Measurements from ENCODE around the gene SPOP.
"Not testable (repeated sequence)": the region's sequence is repeated elsewhere in the genome, so short reads cannot be mapped to it uniquely, and the experiment has no call there.

SPOP gene

DNA sequence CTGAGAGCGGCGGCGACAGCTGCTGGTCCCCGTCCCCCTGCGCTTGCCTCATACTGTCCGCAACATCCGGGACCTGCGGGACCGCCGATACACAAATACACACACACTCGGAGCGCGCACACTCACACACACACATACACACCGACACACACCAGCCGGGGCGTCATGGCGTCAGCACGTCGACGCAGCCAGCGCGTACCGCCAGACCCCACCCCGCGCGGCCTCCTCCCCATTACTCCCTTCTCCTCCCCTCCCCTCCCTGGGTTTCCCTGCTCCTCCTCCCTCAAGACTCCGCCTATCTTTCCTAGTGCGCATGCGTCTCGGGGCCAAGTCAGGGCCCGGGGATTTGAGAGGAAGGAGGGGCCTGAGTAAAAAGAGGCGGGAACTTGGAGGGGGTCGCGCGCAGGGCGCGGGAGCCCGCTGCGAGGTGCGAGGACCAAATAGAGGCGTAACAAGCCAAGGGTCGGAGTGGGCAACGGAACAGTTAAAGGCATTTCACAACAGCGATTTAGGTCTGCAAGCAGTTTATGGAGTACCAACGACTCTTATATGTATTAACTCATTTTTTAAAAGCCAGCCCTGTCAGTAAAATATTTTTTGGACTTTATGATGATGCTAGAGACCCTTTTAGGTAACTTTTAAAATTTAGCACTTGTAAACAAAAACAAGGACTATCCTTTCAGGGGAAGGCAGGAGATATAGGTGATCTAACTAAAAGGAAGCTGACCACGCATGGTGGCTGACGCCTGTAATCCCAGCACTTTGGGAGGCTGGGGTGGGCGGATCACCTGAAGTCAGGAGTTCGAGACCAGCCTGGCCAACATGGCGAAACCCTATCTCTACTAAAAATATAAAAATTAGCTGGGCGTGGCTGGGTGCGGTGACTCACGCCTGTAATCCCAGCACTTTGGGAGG lies at the start of gene SPOP:
Gene SPOP, minus strand, starts transcription at position 165 of the 915 bp plus-strand sequence. CDS start 55,287 bp downstream, outside the sequence.
- DNase-seq = peak; percentile 99

- no peak for DNase-seq
These were observed 49.5 kb upstream of the SPOP start for GRCh38 chr17:49727380-49727779.

GRCh38 chr17:49725452-49726130 lies 47.7 kb upstream of the SPOP start:
- DNase-seq = no peak

DNA sequence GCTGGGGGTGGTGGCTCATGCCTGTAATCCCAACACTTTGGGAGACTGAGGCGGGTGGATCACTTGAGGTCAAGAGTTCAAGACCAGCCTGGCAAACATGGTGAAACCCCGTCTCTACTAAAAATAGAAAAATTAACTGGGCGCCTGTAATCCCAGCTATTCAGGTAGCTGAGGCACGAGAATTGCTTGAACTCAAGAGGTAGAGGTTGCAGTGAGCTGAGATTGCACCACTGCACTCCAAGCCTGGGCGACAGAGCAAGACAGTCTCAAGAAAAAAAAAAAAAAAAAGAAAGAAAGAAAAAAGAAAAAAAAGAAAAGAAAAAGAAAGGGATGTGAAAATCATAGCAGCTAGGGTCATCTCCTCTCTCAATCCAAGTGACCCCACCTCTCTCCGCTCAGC lies 46.7 kb upstream of the SPOP start:
- DNase-seq = not testable (repeated sequence)

- DNase-seq = no peak
These were observed 45.5 kb upstream of the SPOP start for GRCh38 chr17:49723423-49723822.

DNA sequence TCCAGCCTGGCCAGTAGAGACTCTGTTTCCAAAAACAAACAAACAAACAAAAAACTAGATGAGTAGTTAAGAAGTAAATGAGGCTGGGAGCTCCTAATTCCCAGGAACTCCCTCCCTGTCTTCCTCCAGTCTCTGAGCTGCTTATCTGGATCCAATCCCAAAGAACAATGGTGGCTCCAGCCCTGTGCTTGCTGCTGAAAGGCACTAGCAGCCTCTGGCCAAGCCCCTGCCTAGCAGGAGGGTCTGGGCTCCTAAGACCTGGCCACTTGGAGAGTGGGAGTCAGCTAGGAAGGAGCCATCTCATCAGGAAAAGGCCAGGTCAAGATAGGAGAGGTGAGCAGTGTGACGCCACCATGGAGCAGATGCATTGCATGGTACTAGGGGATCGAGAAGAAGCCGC lies 44.2 kb upstream of the SPOP start:
- no peak for DNase-seq

GRCh38 chr17:49717371-49717861 lies 39.5 kb upstream of the SPOP start:
- DNase-seq = no peak

DNA sequence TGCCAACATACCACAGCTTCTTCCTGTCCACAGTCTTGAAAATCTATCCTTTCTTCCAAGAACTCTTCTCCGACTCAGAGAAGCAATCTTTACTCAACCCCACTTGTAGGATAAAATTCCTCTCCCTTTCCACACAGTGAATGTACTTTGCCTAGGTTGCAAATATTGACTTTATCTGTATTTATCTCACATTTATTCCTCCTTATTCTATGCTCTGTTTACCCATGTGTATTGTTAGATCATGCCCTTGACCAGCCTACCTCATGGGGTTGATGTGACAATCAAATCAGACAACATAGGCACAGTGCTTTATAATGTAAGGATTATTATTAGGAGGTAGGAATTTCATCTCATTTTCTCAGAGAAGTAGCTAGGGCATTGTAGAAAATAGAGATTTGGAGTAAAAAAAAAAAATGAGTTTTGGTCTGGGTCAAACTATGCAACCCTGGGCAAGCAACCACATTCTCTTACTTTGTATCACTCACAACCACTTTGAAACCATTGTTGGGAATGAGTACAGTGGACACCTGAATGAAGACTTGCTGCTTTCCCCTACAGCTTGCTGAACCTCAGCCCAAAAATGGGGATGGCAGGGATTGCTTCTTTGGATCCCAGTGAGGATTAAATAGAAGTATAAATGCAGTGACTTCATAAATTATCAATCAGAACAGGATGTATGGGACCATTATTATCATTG lies 38.9 kb upstream of the SPOP start:
- no peak for DNase-seq

- DNase-seq = no peak
These were observed 37.9 kb upstream of the SPOP start for GRCh38 chr17:49715717-49716279.

GRCh38 chr17:49715216-49715615 lies 37.3 kb upstream of the SPOP start:
- DNase-seq = no peak

GRCh38 chr17:49708515-49709183 lies 30.8 kb upstream of the SPOP start:
- DNase-seq = no peak

DNA sequence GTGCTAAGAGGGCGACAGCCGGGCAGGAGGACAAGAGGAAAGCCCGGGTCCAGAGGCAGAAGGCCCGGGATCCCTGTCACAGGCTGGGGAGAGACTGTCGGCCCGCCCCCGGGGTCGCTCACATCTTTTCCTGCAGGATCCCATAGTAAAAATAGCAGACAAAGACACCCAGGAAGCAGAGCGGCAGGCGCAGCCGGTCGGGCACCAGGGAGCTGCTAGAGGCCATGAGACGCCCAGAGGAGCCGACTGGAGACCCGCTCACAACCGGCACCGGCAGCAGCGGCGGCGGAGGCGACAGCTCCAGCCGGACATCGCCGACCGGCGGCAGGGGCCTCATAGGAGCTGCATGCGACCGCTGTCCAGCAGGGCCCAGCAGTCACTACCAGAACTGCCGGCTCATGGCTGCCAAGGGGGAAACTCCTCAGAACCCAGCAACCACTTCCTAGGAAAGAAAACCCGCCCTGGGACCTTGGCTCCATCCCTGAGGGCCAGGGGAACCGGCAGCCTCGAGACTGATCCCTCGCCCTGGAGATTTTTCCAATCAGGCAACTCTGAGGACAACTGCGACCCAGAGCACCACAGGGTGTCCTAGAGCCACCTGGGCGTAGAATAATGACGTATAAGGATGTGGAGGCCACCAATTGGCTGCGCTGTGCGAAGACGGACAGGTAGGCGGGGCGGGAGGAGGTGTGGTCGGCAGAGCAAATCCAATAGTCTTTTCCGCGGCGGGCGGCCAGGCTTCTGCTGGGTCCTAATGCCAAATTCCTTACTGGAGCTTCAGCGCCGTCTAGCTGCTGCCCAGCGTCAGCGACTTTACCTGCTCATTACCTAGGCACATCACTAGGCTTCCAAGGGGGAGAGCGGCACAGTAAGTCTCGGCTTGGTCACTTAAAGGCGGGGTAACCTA lies 30.0 kb upstream of the SPOP start, which contains the start of gene SLC35B1:
Gene SLC35B1, minus strand, starts transcription at position 357 of the 907 bp plus-strand sequence. Its CDS starts 131 bp downstream, at position 226.
- peak; percentile 96 for DNase-seq

- no peak for DNase-seq
These were observed 29.3 kb upstream of the SPOP start for GRCh38 chr17:49707246-49707607.

DNA sequence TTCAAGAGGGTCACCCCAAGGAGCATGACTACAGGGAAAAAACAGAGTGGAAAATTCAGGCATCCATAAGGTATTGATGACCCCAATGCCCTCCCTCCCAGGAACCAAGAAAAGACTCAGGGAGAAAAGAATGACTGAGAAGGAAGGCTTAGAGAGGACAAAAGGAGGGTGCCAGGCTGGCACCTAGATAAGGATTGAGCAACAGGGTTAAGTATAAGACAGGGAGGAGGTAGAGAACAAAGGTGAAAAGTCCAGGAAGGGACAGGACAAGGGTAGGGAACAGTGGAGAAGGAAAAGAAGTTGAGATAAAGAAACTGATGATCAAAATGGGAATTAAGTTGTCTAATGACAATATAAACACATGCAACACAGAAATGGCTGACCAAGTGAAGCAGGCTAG lies 27.4 kb upstream of the SPOP start:
- no peak for DNase-seq

- no peak for DNase-seq
These were observed 25.8 kb upstream of the SPOP start for GRCh38 chr17:49703557-49704277.

DNA sequence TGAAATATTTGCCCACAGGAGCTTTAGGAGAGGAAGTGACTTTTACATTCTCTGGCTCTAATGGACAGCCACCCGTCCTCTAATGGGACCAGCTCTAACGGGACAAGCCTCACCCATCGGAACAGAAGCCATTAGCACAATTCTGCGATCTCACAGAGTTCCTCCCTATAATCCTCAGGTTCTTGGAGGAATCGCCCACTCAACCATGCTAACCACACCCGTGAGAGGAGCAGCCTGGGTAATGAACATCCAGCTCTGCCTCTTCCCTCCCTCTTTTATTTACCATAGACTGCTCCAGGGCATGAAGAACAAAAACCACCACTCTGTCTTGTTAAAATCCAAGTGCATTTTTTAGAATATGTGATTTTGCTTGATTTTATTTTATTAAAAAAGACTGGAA lies 23.1 kb upstream of the SPOP start:
- no peak for DNase-seq

- DNase-seq = no peak
These were observed 22.2 kb upstream of the SPOP start for GRCh38 chr17:49699966-49700575.

- no peak for DNase-seq
These were observed 20.1 kb upstream of the SPOP start for GRCh38 chr17:49698005-49698404.

- peak; percentile 44 for DNase-seq
These were observed 18.4 kb upstream of the SPOP start for GRCh38 chr17:49696233-49696761.

Measured in activated CD4-positive, CD25-positive, alpha-beta regulatory T cell treated with anti-CD3 and anti-CD28 coated beads, Interleukin-2, amount 50 U/mL, for 72 hours (primary cell).